Neuronal stem cell (in vitro differentiated cells): ENCODE measurements around the gene PARD3.

ENCODE experiments used
- DNase-seq: peaks from one replicate; pipeline ENCODE4 v3.0.0-alpha.2; 2013; ENCODE audit warnings: low spot score
- H2AFZ ChIP-seq: one replicate; pipeline ENCODE4 v1.6.1; 2013; ENCODE audit warnings: mild to moderate bottlenecking, low read length, inconsistent platforms
- H2AK5ac ChIP-seq: 2 replicates; pipeline ENCODE4 v1.6.1; 2013; ENCODE audit warnings: low read depth, mild to moderate bottlenecking, inconsistent platforms, low read length, moderate library complexity, mixed read lengths
- H2BK120ac ChIP-seq: 2 replicates; pipeline ENCODE4 v1.6.1; 2013; ENCODE audit warnings: low read depth, mild to moderate bottlenecking, inconsistent platforms, low read length, moderate library complexity, mixed read lengths
- H2BK12ac ChIP-seq: one replicate; pipeline ENCODE4 v1.6.1; 2013; ENCODE audit warnings: low read length, inconsistent platforms
- H2BK15ac ChIP-seq: 2 replicates; pipeline ENCODE4 v1.6.1; 2013; ENCODE audit warnings: mild to moderate bottlenecking, low read length, inconsistent platforms, mixed read lengths
- H2BK5ac ChIP-seq: one replicate; pipeline ENCODE4 v1.6.1; 2013; ENCODE audit warnings: inconsistent platforms, mild to moderate bottlenecking, low read length, moderate library complexity
- H3K14ac ChIP-seq: one replicate; pipeline ENCODE4 v1.6.1; 2013; ENCODE audit warnings: low read length, inconsistent platforms
- H3K18ac ChIP-seq: 2 replicates; pipeline ENCODE4 v1.6.1; 2013; ENCODE audit warnings: low read length, inconsistent platforms
- H3K23ac ChIP-seq: 2 replicates; pipeline ENCODE4 v1.6.1; 2013; ENCODE audit warnings: low read depth, mild to moderate bottlenecking, mixed read lengths, low read length, inconsistent platforms; ENCODE audit not compliant: poor library complexity
- H3K27ac ChIP-seq: replicated peaks from 3 replicates; pipeline ENCODE4 v1.5.1; 2013; ENCODE audit warnings: low read length, inconsistent platforms
- H3K27me3 ChIP-seq, 3 experiments: 2 replicates each; pipeline ENCODE4 v1.6.1; 2013; ENCODE audit warnings: low read length in 3 of 3, mild to moderate bottlenecking in 2 of 3, inconsistent platforms in 1 of 3, low read depth in 1 of 3, mixed read lengths in 1 of 3, moderate library complexity in 1 of 3; ENCODE audit not compliant: control insufficient read depth in 3 of 3, insufficient read depth in 3 of 3
- H3K36me3 ChIP-seq, 2 donors: replicated peaks in 1 of 2; 2 replicates each; pipeline ENCODE4 v1.6.1; 2013; ENCODE audit warnings: low read length in 2 of 2; ENCODE audit not compliant: control insufficient read depth in 2 of 2, insufficient read depth in 2 of 2
- H3K4ac ChIP-seq: 2 replicates; pipeline ENCODE4 v1.6.1; 2013; ENCODE audit warnings: inconsistent platforms, mild to moderate bottlenecking, low read length, moderate library complexity
- H3K4me1 ChIP-seq, 2 donors: 1 replicate in 1 of 2; 2 replicates in 1 of 2; pipeline ENCODE4 v1.6.1; 2013; ENCODE audit warnings: low read length in 2 of 2, low read depth in 1 of 2; ENCODE audit not compliant: control insufficient read depth in 2 of 2, insufficient read depth in 1 of 2
- H3K4me2 ChIP-seq: one replicate; pipeline ENCODE4 v1.6.1; 2013; ENCODE audit warnings: mild to moderate bottlenecking, low read length, inconsistent platforms; ENCODE audit not compliant: insufficient read depth, poor library complexity, severe bottlenecking
- H3K4me3 ChIP-seq, 2 donors: 2 replicates each; pipeline ENCODE4 v1.5.1; 2013; ENCODE audit warnings: low read length in 2 of 2, mild to moderate bottlenecking in 2 of 2, inconsistent platforms in 1 of 2, moderate library complexity in 1 of 2
- H3K79me1 ChIP-seq: one replicate; pipeline ENCODE4 v1.6.1; 2013; ENCODE audit warnings: low read depth, mild to moderate bottlenecking, inconsistent platforms, low read length, moderate library complexity
- H3K9ac ChIP-seq: one replicate; pipeline ENCODE4 v1.6.1; 2013; ENCODE audit warnings: mild to moderate bottlenecking, low read depth, low read length, inconsistent platforms; ENCODE audit not compliant: poor library complexity
- H3K9me3 ChIP-seq, 2 donors: replicated peaks in 1 of 2; 2 replicates each; pipeline versions ENCODE3 to v1.6.1; 2013; ENCODE audit warnings: low read length in 2 of 2, mild to moderate bottlenecking in 2 of 2, inconsistent platforms in 1 of 2, low read depth in 1 of 2, mixed read lengths in 1 of 2, moderate library complexity in 1 of 2; ENCODE audit not compliant: control insufficient read depth in 2 of 2, insufficient read depth in 1 of 2
- H4K8ac ChIP-seq: one replicate; pipeline ENCODE4 v1.6.1; 2013; ENCODE audit warnings: low read depth, mild to moderate bottlenecking, inconsistent platforms, low read length, moderate library complexity
- H4K91ac ChIP-seq: one replicate; pipeline ENCODE4 v1.6.1; 2013; ENCODE audit warnings: low read length, low read depth, mild to moderate bottlenecking, inconsistent platforms; ENCODE audit not compliant: poor library complexity
- WGBS, 2 donors: extraction: QIAGEN DNeasy Blood & Tissue Kit; methylation state at CpG; one replicate each; pipeline ENCODE4 v1.1.7; 2013; ENCODE audit warnings: missing lambda C conversion rate in 2 of 2, mixed read lengths in 1 of 2; ENCODE audit not compliant: insufficient read length in 2 of 2, insufficient replicate concordance in 1 of 2; ENCODE audit errors: extremely low coverage in 2 of 2; 5-methylcytosine and 5-hydroxymethylcytosine counted together

Gene PARD3

GRCh38 chr10:34669079-34669478 is 146.0 kb downstream of the PARD3 start:
- H3K27me3 ChIP-seq, result no peaks in the 10 kb centered on the region
- no peak overlapping the region for H3K4ac ChIP-seq
- H3K9ac ChIP-seq, result no peak overlapping the region
- no peak overlapping the region for H2BK15ac ChIP-seq
- H2BK12ac ChIP-seq, result no peak overlapping the region
- no peak for DNase-seq
- H3K4me2 ChIP-seq, result no peak overlapping the region
- no peak overlapping the region for H2AK5ac ChIP-seq
- H3K4me3 ChIP-seq, result no peak overlapping the region
- no CpG with 5 or more reads among the region's 3 CpGs for WGBS, 2 donors
- no peak overlapping the region for H3K18ac ChIP-seq
- no peak overlapping the region for H4K8ac ChIP-seq
- no peaks in the 10 kb centered on the region for H3K36me3 ChIP-seq
- peaks cover 0 to 7% of the 10 kb centered on the region in 2 donors for H3K4me1 ChIP-seq
- H4K91ac ChIP-seq, result no peak overlapping the region
- no peak overlapping the region for H3K23ac ChIP-seq
- H2BK120ac ChIP-seq, result no peak overlapping the region
- H3K9me3 ChIP-seq, result no peaks in the 10 kb centered on the region
- H2BK5ac ChIP-seq, result no peak overlapping the region
- H2AFZ ChIP-seq, result no peak overlapping the region
- H3K27ac ChIP-seq, result no peak overlapping the region
- no peak overlapping the region for H3K14ac ChIP-seq
- peaks cover 2% of the 10 kb centered on the region for H3K79me1 ChIP-seq

DNA sequence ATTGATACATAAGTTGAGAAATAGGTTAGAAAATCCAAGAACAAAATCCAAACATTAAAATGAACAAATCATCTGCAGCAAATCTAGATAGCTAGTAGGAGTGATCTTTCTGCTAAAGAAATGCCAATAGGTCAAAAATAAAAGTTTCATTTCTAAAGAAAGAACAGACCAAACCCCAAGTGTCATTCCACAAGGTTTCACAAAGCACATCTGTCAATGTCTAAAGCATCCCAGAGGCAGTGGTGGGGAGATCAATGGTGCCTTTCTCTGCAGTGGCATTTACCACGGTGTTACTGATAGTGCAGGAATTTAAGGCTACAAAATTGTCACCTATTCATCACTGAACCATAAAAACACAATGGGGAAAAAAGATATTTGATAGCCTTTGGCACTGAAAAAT is 147.9 kb downstream of the PARD3 start:
- H2BK120ac ChIP-seq, result no peak overlapping the region
- H3K4me3 ChIP-seq, result no peak overlapping the region
- H3K4me2 ChIP-seq, result no peak overlapping the region
- H3K9ac ChIP-seq, result no peak overlapping the region
- no peaks in the 10 kb centered on the region for H3K27me3 ChIP-seq
- H2AK5ac ChIP-seq, result no peak overlapping the region
- H3K9me3 ChIP-seq, result no peaks in the 10 kb centered on the region
- H3K36me3 ChIP-seq, result no peaks in the 10 kb centered on the region
- no peak for DNase-seq
- no peak overlapping the region for H3K14ac ChIP-seq
- no peak overlapping the region for H2BK12ac ChIP-seq
- no peak overlapping the region for H4K8ac ChIP-seq
- H3K79me1 ChIP-seq, result peaks cover 2% of the 10 kb centered on the region
- H2BK5ac ChIP-seq, result no peak overlapping the region
- no peak overlapping the region for H3K23ac ChIP-seq
- no peak overlapping the region for H2AFZ ChIP-seq
- no peak overlapping the region for H3K4ac ChIP-seq
- no peak overlapping the region for H3K18ac ChIP-seq
- H3K27ac ChIP-seq, result no peak overlapping the region
- WGBS, 2 donors, result no CpG with 5 or more reads among the region's 1 CpG
- no peak overlapping the region for H2BK15ac ChIP-seq
- H4K91ac ChIP-seq, result no peak overlapping the region
- H3K4me1 ChIP-seq, result peaks cover 2 to 8% of the 10 kb centered on the region in 2 donors

DNA sequence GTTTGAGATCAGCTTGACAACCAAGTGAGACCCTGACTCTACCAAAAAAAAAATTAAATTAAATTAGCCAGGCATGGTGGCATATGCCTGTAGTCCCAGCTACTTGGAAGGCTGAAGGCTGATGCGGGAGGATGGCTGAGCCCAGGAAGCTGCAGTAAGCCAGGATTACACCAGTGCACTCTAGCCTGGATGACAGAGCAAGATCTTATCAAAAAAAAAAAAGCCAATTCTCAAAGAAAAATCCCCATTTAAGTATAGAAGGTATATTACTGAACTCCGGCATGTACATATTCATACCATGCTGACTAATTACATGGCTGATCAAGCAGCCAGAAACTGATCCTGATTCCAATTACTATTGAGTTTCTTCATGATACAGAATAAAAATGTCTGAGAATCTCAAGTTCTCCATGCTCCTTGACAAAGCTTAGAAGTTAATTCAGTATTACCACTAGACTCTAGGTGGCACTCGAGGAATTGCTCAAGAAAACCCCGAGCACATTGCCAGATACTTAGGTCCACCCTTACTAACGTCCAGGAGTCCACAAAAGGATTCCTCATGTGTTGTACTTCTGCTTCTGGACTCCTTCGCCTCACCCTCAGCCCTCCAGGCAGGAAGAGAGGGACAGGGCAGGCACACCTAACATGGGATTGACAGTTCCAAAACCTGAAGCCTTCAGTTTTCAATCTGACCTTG is 148.9 kb downstream of the PARD3 start:
- no peak overlapping the region for H3K14ac ChIP-seq
- no peaks in the 10 kb centered on the region for H3K9me3 ChIP-seq
- peak; percentile 30 for DNase-seq
- no peak overlapping the region for H3K4ac ChIP-seq
- no peak overlapping the region for H3K18ac ChIP-seq
- H4K8ac ChIP-seq, result no peak overlapping the region
- H3K27me3 ChIP-seq, result no peaks in the 10 kb centered on the region
- no peak overlapping the region for H2AFZ ChIP-seq
- peaks cover 2% of the 10 kb centered on the region for H3K79me1 ChIP-seq
- H2BK5ac ChIP-seq, result no peak overlapping the region
- WGBS, 2 donors, result no CpG with 5 or more reads among the region's 6 CpGs
- no peak overlapping the region for H3K27ac ChIP-seq
- H2BK15ac ChIP-seq, result no peak overlapping the region
- H3K4me1 ChIP-seq, result peaks cover 2 to 8% of the 10 kb centered on the region in 2 donors
- no peak overlapping the region for H2AK5ac ChIP-seq
- H2BK12ac ChIP-seq, result no peak overlapping the region
- H3K36me3 ChIP-seq, result no peaks in the 10 kb centered on the region
- H3K4me2 ChIP-seq, result no peak overlapping the region
- no peak overlapping the region for H2BK120ac ChIP-seq
- no peak overlapping the region for H3K9ac ChIP-seq
- no peak overlapping the region for H3K4me3 ChIP-seq
- no peak overlapping the region for H4K91ac ChIP-seq
- no peak overlapping the region for H3K23ac ChIP-seq

DNA sequence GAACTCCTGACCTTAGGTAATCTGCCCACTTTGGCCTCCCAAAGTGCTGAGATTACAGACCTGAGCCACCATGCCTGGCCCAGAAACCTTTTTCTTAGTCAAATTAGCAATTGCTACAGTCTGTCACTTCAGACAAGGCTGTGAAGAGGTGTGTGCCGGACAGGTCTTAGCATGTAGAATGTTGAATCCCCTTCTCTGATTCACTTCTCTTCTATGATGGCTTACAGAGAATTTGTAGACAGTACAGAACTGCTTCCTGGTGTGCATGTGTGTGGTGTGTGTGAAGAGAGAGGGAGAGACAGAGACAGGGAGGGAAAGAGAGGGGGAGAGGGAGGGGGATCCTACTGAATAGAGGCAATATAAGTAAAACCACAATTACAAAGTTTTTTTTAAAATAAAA is 150.4 kb downstream of the PARD3 start:
- Histone ChIP-seq H3K27ac (no peak overlapping the region), H2AFZ (no peak overlapping the region), H3K9me3 (no peaks in the 10 kb centered on the region), H2BK5ac (no peak overlapping the region), H3K9ac (no peak overlapping the region), H3K79me1 (no peaks in the 10 kb centered on the region), H2BK12ac (no peak overlapping the region), H3K4ac (no peak overlapping the region), H3K23ac (no peak overlapping the region), H4K91ac (no peak overlapping the region), H3K14ac (no peak overlapping the region), H3K4me3 (no peak overlapping the region), H3K18ac (no peak overlapping the region), H3K36me3 (no peaks in the 10 kb centered on the region), H2BK120ac (no peak overlapping the region), H4K8ac (no peak overlapping the region), H2AK5ac (no peak overlapping the region), H3K4me1 (peaks cover 2 to 4% of the 10 kb centered on the region in 2 donors), H3K4me2 (no peak overlapping the region), H3K27me3 (no peaks in the 10 kb centered on the region), H2BK15ac (no peak overlapping the region)
- DNase-seq, result no peak
- no CpG with 5 or more reads among the region's 1 CpG for WGBS, 2 donors
